Measurements from ENCODE around the gene PPIF.

- TF ChIP-seq GATA2 (IDR thresholded peaks at IDR 0.05; ENCODE audit: low read depth, low read length) (no peak), GATA3 (IDR thresholded peaks at IDR 0.05; ENCODE audit: low read depth, low read length) (no peak)
Observed at GRCh38 chr10:79401015-79401921, 54.0 kb downstream of the PPIF start.
